Pons (tissue), 1 donor: Measurements from ENCODE around the gene RAPGEF6.
"Not testable (repeated sequence)": the region's sequence is repeated elsewhere in the genome, so short reads cannot be mapped to it uniquely, and the experiment has no call there.

Experiments
- DNase-seq: peaks from one replicate; pipeline ENCODE4 v3.0.0-alpha.2; 2016; ENCODE audit warnings: low spot score

The RAPGEF6 gene

DNA sequence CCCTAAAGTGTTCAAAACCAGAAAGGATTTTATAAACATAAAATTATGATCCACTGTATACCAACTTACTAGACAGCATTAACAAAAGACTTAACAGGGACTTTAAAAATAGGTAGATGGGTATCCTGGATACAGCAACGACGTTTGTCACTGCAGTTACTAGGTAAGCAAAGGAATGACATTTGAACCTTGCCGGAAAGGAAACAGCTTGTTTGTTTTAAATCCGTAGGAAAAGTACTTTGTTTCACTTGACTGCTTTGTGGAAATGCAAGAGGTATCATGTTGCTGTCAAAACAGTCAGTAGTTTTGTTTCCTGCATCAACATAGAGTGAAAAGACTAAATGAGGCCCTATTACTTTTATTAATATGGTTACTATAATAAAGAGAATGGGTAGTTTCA lies 248.2 kb downstream of the RAPGEF6 start:
- no peak for DNase-seq

DNA sequence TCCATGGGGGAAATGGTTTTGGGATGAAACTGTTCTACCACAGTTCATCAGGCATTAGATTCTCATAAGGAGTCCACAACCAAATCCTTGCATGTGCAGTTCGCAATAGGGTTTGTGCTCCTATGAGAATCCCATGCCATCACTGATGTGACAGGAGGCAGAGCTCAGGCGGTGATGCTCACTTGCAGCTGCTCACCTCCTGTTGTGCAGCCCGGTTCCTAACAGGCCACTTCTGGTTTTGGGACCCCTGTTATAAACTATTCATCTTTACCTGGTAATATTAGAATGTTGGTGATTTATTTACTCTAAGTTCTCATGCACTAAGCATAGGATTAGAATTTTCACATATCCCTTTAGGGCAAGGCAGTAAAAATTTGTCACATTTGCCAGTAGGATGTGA lies 248.9 kb downstream of the RAPGEF6 start:
- DNase-seq = no peak

DNA sequence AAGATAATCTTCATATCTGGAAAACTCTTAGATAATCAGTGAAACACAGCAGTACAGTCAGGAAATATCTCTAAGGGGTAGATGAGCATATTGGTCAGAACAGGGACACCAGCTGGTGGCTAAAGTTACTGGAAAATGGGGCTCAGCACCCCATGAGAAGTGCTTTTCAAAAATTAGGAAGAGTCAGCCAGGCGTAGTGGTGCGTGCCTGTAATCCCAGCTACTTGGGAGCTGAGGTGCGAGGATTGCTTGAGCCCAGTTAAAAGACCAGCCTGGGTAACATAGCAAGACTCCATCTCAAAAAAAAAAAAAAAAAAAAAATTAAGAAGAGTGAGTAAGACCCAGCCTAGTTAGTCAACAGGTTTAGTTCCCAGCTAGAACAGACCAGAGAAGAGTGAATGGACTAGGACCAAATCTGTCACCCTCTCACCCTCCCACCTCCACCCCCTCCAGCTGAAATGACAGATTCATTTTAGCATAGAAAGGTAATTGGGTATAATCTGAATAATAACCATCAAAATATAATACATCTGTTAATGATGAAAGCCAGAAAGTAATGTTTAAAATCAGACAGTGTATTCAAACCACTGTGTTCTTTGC lies 250.3 kb downstream of the RAPGEF6 start:
- DNase-seq = no peak

DNA sequence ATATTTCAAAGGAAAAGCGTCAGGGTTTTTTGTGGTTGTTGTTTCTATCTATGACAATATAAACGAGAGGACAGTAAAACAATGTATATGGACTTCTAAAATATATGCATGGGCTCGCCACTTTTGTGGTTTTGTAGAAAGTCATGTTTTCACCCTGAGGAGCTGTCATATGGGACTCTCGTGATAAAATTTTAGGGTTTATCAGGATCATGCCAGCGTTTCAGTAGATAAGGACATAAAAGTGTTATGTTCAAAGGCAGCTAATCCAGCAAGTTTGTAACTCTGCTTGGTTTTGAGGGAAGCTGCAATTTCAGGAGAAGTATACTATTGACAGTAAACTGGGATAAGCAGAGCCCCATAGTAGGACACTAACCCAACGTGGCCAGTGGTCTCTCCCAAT lies 250.9 kb downstream of the RAPGEF6 start:
- no peak for DNase-seq

DNA sequence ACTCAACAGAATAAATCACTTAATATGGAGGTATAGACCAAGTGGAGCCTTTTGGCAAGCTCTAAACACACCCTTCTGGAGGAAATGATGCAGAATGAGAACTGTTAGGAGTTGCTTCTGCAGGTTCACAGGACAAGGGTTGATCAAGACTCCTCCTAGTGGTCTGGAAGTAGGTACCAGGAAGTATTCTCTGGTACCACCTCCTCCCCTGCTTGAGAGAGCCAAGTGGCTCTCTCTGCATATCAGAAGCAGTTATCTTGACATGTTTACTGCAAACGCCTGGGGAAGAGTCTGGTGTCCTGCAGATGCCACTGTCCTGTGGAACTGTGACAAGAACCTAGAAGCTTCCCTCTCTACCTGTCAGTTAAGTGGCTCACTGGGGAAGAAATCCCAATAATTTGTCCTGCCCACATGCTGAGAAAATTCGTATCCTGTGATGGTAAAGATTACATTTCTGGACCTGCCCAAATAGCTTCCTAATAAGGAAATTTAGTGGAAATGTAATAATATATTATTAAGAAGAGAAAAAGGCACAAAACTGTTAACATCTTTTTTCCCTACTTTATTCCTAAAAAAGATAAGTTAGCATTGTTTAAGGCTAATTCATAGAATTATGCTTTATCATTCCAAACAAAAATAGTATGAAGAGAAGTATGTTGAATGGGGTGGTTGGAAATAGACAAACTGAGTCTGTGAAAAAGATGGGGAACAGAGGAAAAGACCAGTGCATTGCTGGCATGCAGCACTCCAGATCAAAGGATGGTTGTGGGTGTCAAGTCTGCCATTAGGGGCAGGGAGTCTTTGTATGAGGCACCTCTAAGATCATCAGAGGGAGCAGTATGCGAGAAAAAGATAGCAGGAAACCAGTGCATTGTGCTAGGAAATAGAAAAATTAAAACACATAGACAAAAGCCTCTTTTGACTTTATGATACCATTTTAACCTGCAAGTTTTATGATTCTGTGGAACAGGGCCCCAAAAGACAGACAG lies 252.3 kb downstream of the RAPGEF6 start:
- DNase-seq = peak; percentile 82

DNA sequence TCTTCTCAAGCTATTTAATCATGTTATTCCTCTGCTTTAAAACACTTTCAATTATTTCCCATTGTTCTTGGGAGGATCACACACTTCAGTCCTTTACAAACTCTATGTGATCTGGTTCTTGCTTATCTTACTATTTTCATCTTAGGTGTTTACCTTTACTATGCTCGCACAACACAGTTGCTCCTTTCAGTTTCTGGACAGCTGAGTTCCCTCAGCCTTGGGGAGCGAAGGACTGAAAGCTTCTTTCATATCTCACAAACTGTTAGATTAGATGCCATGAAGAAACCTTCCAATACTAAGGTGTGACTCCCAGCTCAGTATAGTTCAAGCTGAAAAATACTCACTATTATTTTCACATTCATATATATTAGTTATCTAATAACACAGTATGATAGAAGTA lies 253.3 kb downstream of the RAPGEF6 start:
- DNase-seq = no peak

DNA sequence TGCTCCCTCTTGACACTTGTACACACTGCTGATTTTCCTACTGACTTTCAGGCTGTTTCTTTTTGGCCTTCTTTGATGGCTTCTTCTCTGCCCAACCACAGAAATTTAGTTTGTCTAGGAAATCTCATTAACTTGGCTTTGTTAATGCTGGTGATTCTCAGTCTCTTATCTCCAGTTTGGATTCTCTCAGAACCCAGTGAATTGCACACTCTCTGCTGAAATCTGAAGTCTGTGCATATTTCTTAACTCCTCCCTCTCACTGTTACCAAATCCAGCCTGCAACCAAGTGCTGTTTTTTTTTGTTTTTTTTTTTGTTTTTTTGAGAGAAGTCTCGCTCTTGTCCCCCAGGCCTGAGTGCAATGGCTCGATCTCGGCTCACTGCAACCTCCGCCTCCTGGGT lies 254.0 kb downstream of the RAPGEF6 start:
- DNase-seq = no peak

DNA sequence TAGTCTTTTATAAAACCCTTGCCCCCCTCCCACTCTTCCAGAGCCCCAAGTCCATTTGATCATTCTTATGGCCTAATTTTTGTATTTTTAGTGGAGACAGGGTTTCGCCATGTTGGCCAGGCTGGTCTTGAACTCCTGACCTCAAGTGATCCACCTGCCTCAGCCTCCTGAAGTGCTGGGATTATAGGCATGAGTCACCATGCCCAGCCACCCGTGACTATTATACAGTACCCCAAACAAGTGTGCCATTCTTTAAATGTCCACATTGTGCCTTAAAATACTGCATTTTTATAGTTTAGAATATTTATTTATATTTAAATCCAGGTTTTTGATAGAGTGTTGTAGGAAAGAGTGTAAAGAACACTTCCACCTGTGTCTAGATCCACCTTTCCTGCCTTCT lies 254.8 kb downstream of the RAPGEF6 start:
- not testable (repeated sequence) for DNase-seq

DNA sequence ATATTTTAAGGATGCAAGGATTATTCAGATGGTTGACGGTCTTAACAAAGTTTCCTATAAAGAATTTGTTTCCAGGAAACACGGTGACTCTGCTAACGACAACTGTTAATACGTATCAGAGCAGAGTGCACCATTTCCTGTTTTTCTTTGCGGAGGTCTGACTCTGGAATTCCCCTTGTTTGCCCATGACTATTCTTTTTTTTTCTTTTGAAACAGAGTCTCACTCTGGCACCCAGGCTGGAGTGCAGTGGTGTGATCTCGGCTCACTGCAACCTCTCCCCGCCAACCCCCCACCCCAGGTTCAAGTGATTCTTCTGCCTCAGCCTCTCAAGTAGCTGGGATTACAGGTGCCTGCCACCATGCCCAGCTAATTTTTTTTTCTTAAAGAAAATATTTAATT lies 255.3 kb downstream of the RAPGEF6 start:
- peak; percentile 68 for DNase-seq

DNA sequence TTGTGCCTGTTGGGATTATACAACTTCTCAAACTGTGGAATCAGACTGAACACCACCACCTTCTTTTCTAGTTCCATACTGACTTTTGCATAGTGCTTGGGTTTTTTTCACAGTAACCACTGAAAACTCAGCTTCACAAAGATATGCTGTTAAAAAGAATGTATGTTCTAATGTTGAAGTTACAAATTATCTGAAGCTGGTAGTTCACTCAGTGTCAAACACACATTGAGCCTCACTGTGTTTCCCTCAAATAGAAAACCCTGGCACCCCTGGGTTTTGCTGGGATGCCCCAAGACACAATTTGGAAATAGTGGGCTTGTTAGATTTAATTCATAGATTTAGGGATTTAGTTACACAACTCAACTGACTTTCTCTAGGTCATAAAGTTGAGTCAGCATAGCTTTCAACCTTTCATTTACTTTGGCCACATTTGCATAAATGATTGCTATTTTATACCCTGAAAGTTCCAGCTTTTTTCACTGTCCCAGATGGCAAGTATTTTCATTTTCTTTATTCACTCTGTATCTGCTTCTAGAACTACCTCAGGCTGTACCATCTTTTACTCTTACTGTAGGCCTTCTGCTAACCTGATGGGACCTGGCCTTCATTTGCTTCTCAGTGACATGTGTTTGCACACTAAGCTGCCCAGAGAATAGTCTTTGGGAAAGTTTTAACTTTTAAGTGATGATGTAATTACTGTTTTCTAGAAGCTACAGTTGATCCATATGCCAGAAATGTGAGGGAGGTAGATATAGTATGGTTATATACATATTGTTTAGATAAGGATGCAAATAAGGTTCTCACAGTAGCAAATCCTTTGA lies 256.1 kb downstream of the RAPGEF6 start:
- no peak for DNase-seq

DNA sequence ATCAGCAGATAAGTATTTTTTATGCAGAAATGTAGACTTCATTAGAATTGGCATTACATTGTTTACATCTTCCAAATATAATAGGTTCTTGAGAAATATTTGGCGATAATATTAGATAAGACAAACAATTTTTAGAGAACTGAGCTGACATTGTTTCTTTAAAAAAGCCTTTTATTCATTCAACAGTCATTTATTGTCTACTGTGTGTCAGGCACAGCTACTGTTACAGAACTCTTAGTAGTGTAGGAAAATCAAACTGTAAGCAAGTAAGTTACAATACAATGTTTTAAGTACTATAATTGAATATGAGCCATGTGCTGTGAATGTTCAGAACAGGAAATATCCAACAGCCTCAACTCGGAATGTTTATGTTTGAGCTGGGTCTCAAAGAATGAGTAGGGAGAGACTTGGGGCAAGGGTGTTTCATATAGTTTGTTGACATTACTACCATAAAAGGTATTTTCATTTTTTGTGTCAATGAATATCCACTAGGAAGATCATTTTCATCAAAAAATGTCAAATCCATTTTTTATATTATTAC lies 257.2 kb downstream of the RAPGEF6 start:
- peak; percentile 80 for DNase-seq

DNA sequence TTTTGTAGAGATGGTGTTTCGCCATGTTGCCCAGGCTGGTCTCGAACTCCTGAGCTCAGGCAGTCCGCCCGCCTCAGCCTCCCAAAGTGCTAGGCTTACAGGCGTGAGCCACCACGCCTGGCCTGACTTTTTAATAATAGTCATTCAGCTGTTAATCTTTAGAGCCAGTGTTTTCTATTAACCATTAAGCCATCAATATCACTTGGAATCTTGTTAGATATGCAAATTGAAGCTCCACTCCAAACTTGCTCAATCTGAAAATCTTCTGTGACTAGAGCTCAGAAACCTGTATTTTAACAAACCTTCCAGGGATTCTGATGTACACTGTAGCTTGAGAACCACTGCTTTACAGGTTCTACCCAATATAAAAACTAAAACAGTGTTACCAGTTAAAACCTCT lies 257.7 kb downstream of the RAPGEF6 start:
- DNase-seq = no peak

DNA sequence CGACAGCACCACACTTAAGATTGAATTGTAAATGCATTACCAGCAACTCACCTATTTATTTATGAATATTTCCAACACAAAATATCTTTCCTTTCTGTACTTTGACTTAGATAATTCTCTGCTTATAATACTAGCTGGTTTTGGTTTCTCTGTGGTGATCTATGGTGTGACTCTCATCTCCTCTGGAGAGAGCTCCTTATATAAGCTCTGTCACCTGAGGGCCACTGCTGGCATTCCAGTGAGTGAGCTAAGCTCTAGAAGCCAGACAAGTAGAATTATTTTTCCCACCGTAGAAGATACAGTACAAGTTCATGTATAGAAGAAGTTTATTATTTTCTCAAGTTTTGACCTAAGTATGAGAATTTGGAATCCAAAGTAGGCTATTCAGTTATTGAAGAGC lies 259.7 kb downstream of the RAPGEF6 start:
- no peak for DNase-seq
